MG63 (cell line): Measurements from ENCODE around the gene BDH1. TPM values are rescaled to one million over a fixed set of nuclear protein-coding genes. Genes with fewer than 3 reads are reported as not detected.
A peak's percentile ranks its signal among the peaks of the same experiment; 100 is the strongest.
"Not testable (repeated sequence)": the region's sequence is repeated elsewhere in the genome, so short reads cannot be mapped to it uniquely, and the experiment has no call there.

Experiments
- DNase-seq: peaks from one replicate; pipeline ENCODE4 v3.0.0-alpha.2; 2020
- H3K27me3 ChIP-seq: fragments of 250-450 bp; sonication (Bioruptor Pico); 2 replicates; pipeline ENCODE4 v1.5.1; 2020; ENCODE audit warnings: mild to moderate bottlenecking, moderate library complexity
- H3K36me3 ChIP-seq: fragments of 250-450 bp; sonication (Bioruptor Pico); 2 replicates; pipeline ENCODE4 v1.5.1; 2020; ENCODE audit warnings: mild to moderate bottlenecking, moderate library complexity
- H3K4me3 ChIP-seq: fragments of 250-450 bp; sonication (Bioruptor Pico); 2 replicates; pipeline ENCODE4 v1.5.1; 2020; ENCODE audit warnings: mild to moderate bottlenecking, moderate library complexity
- H3K9me3 ChIP-seq: fragments of 250-450 bp; sonication (Bioruptor Pico); 2 replicates; pipeline ENCODE4 v1.5.1; 2020; ENCODE audit warnings: mild to moderate bottlenecking, moderate library complexity
- total RNA-seq: library from RNA; depleted of rRNA; stranded (reverse); fragments of >200 nt; shearing (Covaris generic); gene quantifications from 2 replicates; pipeline ENCODE4 v1.2.3, GENCODE V29; 2014; ENCODE audit warnings: low replicate concordance

The BDH1 gene
- total RNA-seq, 1 experiment from 2014 or later: 2.2 TPM

GRCh38 chr3:197491923-197492664 lies 63.7 kb downstream of the BDH1 start:
- DNase-seq: no peak
- H3K4me3 ChIP-seq: no peak overlapping the region
- H3K27me3 ChIP-seq: no peaks in the 10 kb centered on the region
- no peaks in the 10 kb centered on the region for H3K36me3 ChIP-seq
- H3K9me3 ChIP-seq: no peaks in the 10 kb centered on the region

- no peaks in the 10 kb centered on the region for H3K9me3 ChIP-seq
- no peaks in the 10 kb centered on the region for H3K36me3 ChIP-seq
- DNase-seq: no peak
- H3K4me3 ChIP-seq: no peak overlapping the region
- H3K27me3 ChIP-seq: no peaks in the 10 kb centered on the region
Measured at GRCh38 chr3:197491478-197491877, 64.3 kb downstream of the BDH1 start.

GRCh38 chr3:197490098-197491058 lies 65.4 kb downstream of the BDH1 start:
- H3K4me3 ChIP-seq: no peak overlapping the region
- peak; percentile 82 for DNase-seq
- no peaks in the 10 kb centered on the region for H3K27me3 ChIP-seq
- no peaks in the 10 kb centered on the region for H3K36me3 ChIP-seq
- H3K9me3 ChIP-seq: no peaks in the 10 kb centered on the region

- no peak overlapping the region for H3K4me3 ChIP-seq
- no peaks in the 10 kb centered on the region for H3K9me3 ChIP-seq
- H3K27me3 ChIP-seq: no peaks in the 10 kb centered on the region
- H3K36me3 ChIP-seq: no peaks in the 10 kb centered on the region
- DNase-seq: peak; percentile 91
Measured at GRCh38 chr3:197487911-197488391, 67.8 kb downstream of the BDH1 start.

GRCh38 chr3:197486861-197487260 lies 68.9 kb downstream of the BDH1 start:
- DNase-seq: no peak
- Histone ChIP-seq H3K4me3 (no peak overlapping the region), H3K27me3 (no peaks in the 10 kb centered on the region), H3K36me3 (no peaks in the 10 kb centered on the region), H3K9me3 (no peaks in the 10 kb centered on the region)

- Histone ChIP-seq H3K9me3 (no peaks in the 10 kb centered on the region), H3K27me3 (no peaks in the 10 kb centered on the region), H3K4me3 (no peak overlapping the region), H3K36me3 (no peaks in the 10 kb centered on the region)
- DNase-seq: no peak
Measured at GRCh38 chr3:197485143-197485542, 70.6 kb downstream of the BDH1 start.

- Histone ChIP-seq H3K36me3 (no peaks in the 10 kb centered on the region), H3K4me3 (no peak overlapping the region), H3K9me3 (no peaks in the 10 kb centered on the region), H3K27me3 (no peaks in the 10 kb centered on the region)
- DNase-seq: no peak
Measured at GRCh38 chr3:197484204-197484901, 71.4 kb downstream of the BDH1 start.

- no peaks in the 10 kb centered on the region for H3K36me3 ChIP-seq
- no peaks in the 10 kb centered on the region for H3K9me3 ChIP-seq
- DNase-seq: no peak
- H3K4me3 ChIP-seq: no peak overlapping the region
- no peaks in the 10 kb centered on the region for H3K27me3 ChIP-seq
Measured at GRCh38 chr3:197482001-197482400, 73.8 kb downstream of the BDH1 start.

GRCh38 chr3:197480320-197480719 lies 75.4 kb downstream of the BDH1 start:
- no peaks in the 10 kb centered on the region for H3K27me3 ChIP-seq
- H3K4me3 ChIP-seq: no peak overlapping the region
- no peak for DNase-seq
- no peaks in the 10 kb centered on the region for H3K9me3 ChIP-seq
- no peaks in the 10 kb centered on the region for H3K36me3 ChIP-seq

GRCh38 chr3:197478746-197479668 lies 76.8 kb downstream of the BDH1 start:
- Histone ChIP-seq H3K27me3 (no peaks in the 10 kb centered on the region), H3K36me3 (no peaks in the 10 kb centered on the region), H3K4me3 (no peak overlapping the region), H3K9me3 (no peaks in the 10 kb centered on the region)
- peak; percentile 93 for DNase-seq

- H3K9me3 ChIP-seq, H3K27me3 ChIP-seq, DNase-seq, H3K36me3 ChIP-seq, H3K4me3 ChIP-seq: not testable (repeated sequence)
Measured at GRCh38 chr3:197477816-197478215, 78.0 kb downstream of the BDH1 start.

GRCh38 chr3:197475997-197476525 lies 79.7 kb downstream of the BDH1 start:
- Histone ChIP-seq H3K36me3 (no peaks in the 10 kb centered on the region), H3K4me3 (no peak overlapping the region), H3K27me3 (no peaks in the 10 kb centered on the region), H3K9me3 (no peaks in the 10 kb centered on the region)
- DNase-seq: no peak

GRCh38 chr3:197475514-197475913 lies 80.3 kb downstream of the BDH1 start:
- no peak for DNase-seq
- Histone ChIP-seq H3K36me3 (no peaks in the 10 kb centered on the region), H3K27me3 (no peaks in the 10 kb centered on the region), H3K4me3 (no peak overlapping the region), H3K9me3 (no peaks in the 10 kb centered on the region)

GRCh38 chr3:197472151-197472550 lies 83.6 kb downstream of the BDH1 start:
- no peak for DNase-seq
- H3K36me3 ChIP-seq: no peaks in the 10 kb centered on the region
- H3K27me3 ChIP-seq: no peaks in the 10 kb centered on the region
- no peak overlapping the region for H3K4me3 ChIP-seq
- no peaks in the 10 kb centered on the region for H3K9me3 ChIP-seq

- no peaks in the 10 kb centered on the region for H3K36me3 ChIP-seq
- no peak overlapping the region for H3K4me3 ChIP-seq
- no peaks in the 10 kb centered on the region for H3K27me3 ChIP-seq
- DNase-seq: no peak
- no peaks in the 10 kb centered on the region for H3K9me3 ChIP-seq
Measured at GRCh38 chr3:197471221-197472010, 84.4 kb downstream of the BDH1 start.
